ENCODE results near the gene ALOX15. TPM values are rescaled to one million over a fixed set of nuclear protein-coding genes. Genes with fewer than 3 reads are reported as not detected.

Gene ALOX15
- total and polyA plus RNA-seq, 9 of the 15 experiments (the other 6 are each of a cell fraction or from before 2014, with no cell fraction given), result not detected

DNA sequence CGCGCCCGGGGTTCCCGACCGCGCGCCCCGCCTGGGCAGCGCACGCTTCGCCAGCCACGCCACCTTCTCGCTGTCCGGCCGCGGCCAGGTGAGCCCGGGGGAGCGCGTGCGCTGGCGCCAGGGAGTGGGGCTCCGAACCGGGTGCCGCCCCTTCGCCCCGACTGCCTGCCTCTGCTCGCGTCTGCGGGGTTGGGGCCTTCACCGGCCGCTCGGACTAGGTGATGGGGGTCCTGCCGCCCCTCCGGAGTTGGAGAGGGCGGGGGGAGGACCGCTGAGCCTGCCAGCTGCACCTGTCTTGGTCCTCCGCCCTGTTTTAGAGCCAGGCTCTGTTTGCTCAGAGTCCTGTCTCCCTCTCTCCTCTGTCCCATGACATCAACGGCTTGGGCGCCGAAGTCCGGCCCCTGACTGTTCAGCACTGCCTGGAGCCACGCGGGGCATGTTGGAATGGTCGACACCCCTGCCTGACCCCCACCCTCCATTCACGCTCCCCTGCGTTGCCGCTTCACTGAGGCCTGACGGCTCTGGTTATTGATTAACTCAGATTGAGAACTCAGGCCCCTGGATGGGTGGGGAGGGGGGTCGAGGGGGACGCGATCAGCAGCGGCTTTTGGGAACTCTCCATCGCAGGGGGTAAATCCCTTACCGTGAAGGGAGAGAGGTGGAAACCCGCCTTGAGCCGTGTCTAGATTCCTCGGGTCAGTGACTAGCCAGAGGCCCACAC is 56.4 kb downstream of the ALOX15 start:
- no peaks in the 10 kb centered on the region for H3K9me1 ChIP-seq (ENCODE audit: control insufficient read depth, insufficient read depth, low read length)
- H3K4me3 ChIP-seq, result no peak overlapping the region
- ChIA-PET POLR2A (interaction anchor here (0.6 kb wide), 1 partner anchor 17 kb away, joined by 4 read pairs; no protein-coding TSS in a partner anchor), CTCF (ENCODE audit: low intra/inter-chr PET ratio) (no interaction called here)
- no peaks in the 10 kb centered on the region for H3K9me3 ChIP-seq (replicated peaks; ENCODE audit: control insufficient read depth, insufficient read depth, low read depth, low read length)
- no peaks in the 10 kb centered on the region for H3K36me3 ChIP-seq (ENCODE audit: control insufficient read depth, insufficient read depth, low read length)
- FAIRE-seq (no peak), ATAC-seq (no peak), DNase-seq (ENCODE audit: extremely low read depth in 1 of 4, low spot score in 3 of 4) (no peak)
- H3K27ac ChIP-seq (ENCODE audit: extremely low read depth, low read depth, low read length), result no peak overlapping the region
- H4K20me1 ChIP-seq (replicated peaks; ENCODE audit: control insufficient read depth, insufficient read depth, low read length), result peaks cover 3% of the 10 kb centered on the region; the same call in 1 of the 2 replicates
- H3K4me2 ChIP-seq (ENCODE audit: insufficient read depth, low read length), result no peak overlapping the region
- 49% methylated on average over 9 of the region's 57 CpGs for WGBS (ENCODE audit: insufficient coverage, low coverage, missing lambda C conversion rate)
- H3K4me1 ChIP-seq (replicated peaks in 1 of 2; ENCODE audit: control insufficient read depth in 2 of 2, insufficient read depth in 2 of 2, low read length in 2 of 2), result peaks cover 6 to 25% of the 10 kb centered on the region in 2 experiments; a peak in 4 of 5 replicates
- H3K27me3 ChIP-seq (ENCODE audit: control insufficient read depth in 2 of 2, insufficient read depth in 2 of 2, low read length in 2 of 2), result peaks cover 6 to 78% of the 10 kb centered on the region in 2 experiments; a peak in 3 of 5 replicates
- H3K9ac ChIP-seq (ENCODE audit: insufficient read depth in 1 of 2, low read depth in 2 of 2, low read length in 2 of 2), result no peak overlapping the region
- H3K79me2 ChIP-seq (ENCODE audit: control insufficient read depth, insufficient read depth, low read length), result no peaks in the 10 kb centered on the region
- no TSS peak for BruUV-seq (replicated peaks)
- no peak overlapping the region for H2AFZ ChIP-seq (ENCODE audit: low read depth, low read length)
- intact Hi-C loops (cut with micrococcal nuclease), result no loop called here
- in situ Hi-C loops (cut with MboI), result no loop called here
- TF ChIP-seq, protein P1, sequence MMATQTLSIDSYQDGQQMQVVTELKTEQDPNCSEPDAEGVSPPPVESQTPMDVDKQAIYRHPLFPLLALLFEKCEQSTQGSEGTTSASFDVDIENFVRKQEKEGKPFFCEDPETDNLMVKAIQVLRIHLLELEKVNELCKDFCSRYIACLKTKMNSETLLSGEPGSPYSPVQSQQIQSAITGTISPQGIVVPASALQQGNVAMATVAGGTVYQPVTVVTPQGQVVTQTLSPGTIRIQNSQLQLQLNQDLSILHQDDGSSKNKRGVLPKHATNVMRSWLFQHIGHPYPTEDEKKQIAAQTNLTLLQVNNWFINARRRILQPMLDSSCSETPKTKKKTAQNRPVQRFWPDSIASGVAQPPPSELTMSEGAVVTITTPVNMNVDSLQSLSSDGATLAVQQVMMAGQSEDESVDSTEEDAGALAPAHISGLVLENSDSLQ (IDR thresholded peaks at IDR 0.05), result no peak
- TF ChIP-seq DNMT1 (IDR thresholded peaks at IDR 0.05) (no peak), EHMT2 (IDR thresholded peaks at IDR 0.05) (no peak), ZNF589 (CRISPR knock-in tag; IDR thresholded peaks at IDR 0.05; ENCODE audit: low read depth) (no peak), MCM3 (IDR thresholded peaks at IDR 0.05) (no peak), ZNF586 (CRISPR knock-in tag; conservative IDR thresholded peaks at IDR 0.05) (no peak), KDM4B (IDR thresholded peaks at IDR 0.05; ENCODE audit: borderline replicate concordance in 2 of 2, low read depth in 1 of 2) (no peak), PHF8 (IDR thresholded peaks at IDR 0.05; ENCODE audit: borderline replicate concordance, low read length) (no peak), CC2D1A (IDR thresholded peaks at IDR 0.05) (no peak), COPS2 (conservative IDR thresholded peaks at IDR 0.05) (no peak), ZNF140 (CRISPR knock-in tag; IDR thresholded peaks at IDR 0.05) (no peak), ZNF77 (CRISPR knock-in tag; IDR thresholded peaks at IDR 0.05) (no peak), POLR2G (IDR thresholded peaks at IDR 0.05; ENCODE audit: low read depth, low read length) (no peak), DACH1 (IDR thresholded peaks at IDR 0.05; ENCODE audit: partially characterized antibody) (no peak), MTF1 (CRISPR knock-in tag; IDR thresholded peaks at IDR 0.05; ENCODE audit: borderline replicate concordance) (no peak)
- TF ChIP-seq, protein P2, sequence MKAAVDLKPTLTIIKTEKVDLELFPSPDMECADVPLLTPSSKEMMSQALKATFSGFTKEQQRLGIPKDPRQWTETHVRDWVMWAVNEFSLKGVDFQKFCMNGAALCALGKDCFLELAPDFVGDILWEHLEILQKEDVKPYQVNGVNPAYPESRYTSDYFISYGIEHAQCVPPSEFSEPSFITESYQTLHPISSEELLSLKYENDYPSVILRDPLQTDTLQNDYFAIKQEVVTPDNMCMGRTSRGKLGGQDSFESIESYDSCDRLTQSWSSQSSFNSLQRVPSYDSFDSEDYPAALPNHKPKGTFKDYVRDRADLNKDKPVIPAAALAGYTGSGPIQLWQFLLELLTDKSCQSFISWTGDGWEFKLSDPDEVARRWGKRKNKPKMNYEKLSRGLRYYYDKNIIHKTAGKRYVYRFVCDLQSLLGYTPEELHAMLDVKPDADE (conservative IDR thresholded peaks at IDR 0.05; ENCODE audit: control insufficient read depth, low read depth, low read length), result no peak
- TF ChIP-seq, protein P3, sequence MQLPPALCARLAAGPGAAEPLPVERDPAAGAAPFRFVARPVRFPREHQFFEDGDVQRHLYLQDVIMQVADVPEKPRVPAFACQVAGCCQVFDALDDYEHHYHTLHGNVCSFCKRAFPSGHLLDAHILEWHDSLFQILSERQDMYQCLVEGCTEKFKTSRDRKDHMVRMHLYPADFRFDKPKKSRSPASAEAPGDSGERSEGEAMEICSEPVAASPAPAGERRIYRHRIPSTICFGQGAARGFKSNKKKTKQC (CRISPR knock-in tag; IDR thresholded peaks at IDR 0.05), result no peak
- TF ChIP-seq, protein P4, sequence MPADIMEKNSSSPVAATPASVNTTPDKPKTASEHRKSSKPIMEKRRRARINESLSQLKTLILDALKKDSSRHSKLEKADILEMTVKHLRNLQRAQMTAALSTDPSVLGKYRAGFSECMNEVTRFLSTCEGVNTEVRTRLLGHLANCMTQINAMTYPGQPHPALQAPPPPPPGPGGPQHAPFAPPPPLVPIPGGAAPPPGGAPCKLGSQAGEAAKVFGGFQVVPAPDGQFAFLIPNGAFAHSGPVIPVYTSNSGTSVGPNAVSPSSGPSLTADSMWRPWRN (IDR thresholded peaks at IDR 0.05; ENCODE audit: low read depth), result no peak

Data from K562 (cell line).